ENCODE results near the gene TGDS. TPM values are rescaled to one million over a fixed set of nuclear protein-coding genes. Genes with fewer than 3 reads are reported as not detected.
"Not testable (repeated sequence)": the region's sequence is repeated elsewhere in the genome, so short reads cannot be mapped to it uniquely, and the experiment has no call there.

The TGDS gene, protein sequence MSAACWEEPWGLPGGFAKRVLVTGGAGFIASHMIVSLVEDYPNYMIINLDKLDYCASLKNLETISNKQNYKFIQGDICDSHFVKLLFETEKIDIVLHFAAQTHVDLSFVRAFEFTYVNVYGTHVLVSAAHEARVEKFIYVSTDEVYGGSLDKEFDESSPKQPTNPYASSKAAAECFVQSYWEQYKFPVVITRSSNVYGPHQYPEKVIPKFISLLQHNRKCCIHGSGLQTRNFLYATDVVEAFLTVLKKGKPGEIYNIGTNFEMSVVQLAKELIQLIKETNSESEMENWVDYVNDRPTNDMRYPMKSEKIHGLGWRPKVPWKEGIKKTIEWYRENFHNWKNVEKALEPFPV
- total RNA-seq: 1 to 10 TPM; 3.2 to 6.7 (median 5.3) TPM
- polyA plus RNA-seq: 1 to 10 TPM; 3.7 to 4.3 TPM
- long read RNA-seq, donor 1: 0 reads
- long read RNA-seq, donor 2, partial matches to known transcripts: 2 of 8 reads
- long read RNA-seq, donor 2, other reads (novel, unspliced or antisense): 3 of 8 reads
- long read RNA-seq, donor 3, partial matches to known transcripts: 0 of 2 reads
- long read RNA-seq, donor 3, other reads (novel, unspliced or antisense): 1 of 2 reads

DNA sequence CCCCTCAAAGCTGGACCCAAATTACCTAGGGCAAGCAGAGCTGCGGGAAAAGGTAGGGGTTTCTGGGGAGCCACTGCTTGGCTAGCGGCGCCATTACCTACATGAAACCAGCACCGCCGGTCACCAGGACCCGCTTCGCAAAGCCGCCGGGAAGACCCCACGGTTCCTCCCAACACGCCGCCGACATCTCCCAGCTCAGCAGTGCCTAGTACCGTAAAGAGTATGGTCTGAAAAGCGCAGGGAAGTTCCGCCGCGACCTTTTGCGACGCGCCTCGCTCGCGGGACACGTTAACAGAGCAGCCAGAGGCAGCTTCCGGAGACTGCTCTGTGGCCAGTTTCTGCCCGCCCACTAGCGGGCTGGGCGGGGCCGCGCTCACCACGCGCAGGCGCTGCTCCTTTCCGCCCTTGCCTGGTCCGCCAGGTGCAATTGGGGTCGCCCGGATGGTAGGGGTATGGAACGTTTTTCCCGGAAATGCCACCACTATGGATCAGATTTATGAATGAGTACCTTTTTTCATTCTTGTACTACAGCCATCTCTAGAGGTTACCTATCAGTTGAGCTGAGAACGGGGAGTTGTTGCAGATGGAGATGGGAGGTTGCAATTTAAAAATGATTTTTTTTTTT is at the start of gene TGDS:
TGDS (minus strand) TSS at position 203 of the 625 bp plus-strand sequence; CDS start at position 187, 16 bp downstream.
- WGBS, 4 donors: 0 to 1% (median 1%) methylated on average over 26 to 41 of the region's 41 CpGs
- H3K9me3 ChIP-seq: no peaks in the 10 kb centered on the region
- H3K27me3 ChIP-seq: no peaks in the 10 kb centered on the region
- peaks cover 0 to 28% (median 14%) of the 10 kb centered on the region in 12 donors for H3K4me1 ChIP-seq
- intact Hi-C loops (cut with DNase I): loop anchor here in 4 of 10 donors (2.0 to 5.0 kb wide), 2 partner anchors 47 to 49 kb away; no protein-coding TSS in a partner anchor
- TF ChIP-seq, protein P1, sequence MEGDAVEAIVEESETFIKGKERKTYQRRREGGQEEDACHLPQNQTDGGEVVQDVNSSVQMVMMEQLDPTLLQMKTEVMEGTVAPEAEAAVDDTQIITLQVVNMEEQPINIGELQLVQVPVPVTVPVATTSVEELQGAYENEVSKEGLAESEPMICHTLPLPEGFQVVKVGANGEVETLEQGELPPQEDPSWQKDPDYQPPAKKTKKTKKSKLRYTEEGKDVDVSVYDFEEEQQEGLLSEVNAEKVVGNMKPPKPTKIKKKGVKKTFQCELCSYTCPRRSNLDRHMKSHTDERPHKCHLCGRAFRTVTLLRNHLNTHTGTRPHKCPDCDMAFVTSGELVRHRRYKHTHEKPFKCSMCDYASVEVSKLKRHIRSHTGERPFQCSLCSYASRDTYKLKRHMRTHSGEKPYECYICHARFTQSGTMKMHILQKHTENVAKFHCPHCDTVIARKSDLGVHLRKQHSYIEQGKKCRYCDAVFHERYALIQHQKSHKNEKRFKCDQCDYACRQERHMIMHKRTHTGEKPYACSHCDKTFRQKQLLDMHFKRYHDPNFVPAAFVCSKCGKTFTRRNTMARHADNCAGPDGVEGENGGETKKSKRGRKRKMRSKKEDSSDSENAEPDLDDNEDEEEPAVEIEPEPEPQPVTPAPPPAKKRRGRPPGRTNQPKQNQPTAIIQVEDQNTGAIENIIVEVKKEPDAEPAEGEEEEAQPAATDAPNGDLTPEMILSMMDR (IDR thresholded peaks at IDR 0.05): peak in 7 of 12 donors; percentile 10 to 34 (median 16)
- TF ChIP-seq POLR2A (IDR thresholded peaks at IDR 0.05): peak; percentile 7 to 85
- H3K4me3 ChIP-seq: peak within 1 kb of the TSS; percentile 45 to 98 (median 81)
- peak within 1 kb of the TSS in 11 of 12 donors; percentile 45 to 90 (median 78) for H3K27ac ChIP-seq
- ATAC-seq (peak; percentile 97 to 100 (median 100)), DNase-seq (peak; percentile 91 to 95 (median 93))
- H3K36me3 ChIP-seq: peaks cover 0 to 28% (median 20%) of the 10 kb centered on the region in 9 donors

DNA sequence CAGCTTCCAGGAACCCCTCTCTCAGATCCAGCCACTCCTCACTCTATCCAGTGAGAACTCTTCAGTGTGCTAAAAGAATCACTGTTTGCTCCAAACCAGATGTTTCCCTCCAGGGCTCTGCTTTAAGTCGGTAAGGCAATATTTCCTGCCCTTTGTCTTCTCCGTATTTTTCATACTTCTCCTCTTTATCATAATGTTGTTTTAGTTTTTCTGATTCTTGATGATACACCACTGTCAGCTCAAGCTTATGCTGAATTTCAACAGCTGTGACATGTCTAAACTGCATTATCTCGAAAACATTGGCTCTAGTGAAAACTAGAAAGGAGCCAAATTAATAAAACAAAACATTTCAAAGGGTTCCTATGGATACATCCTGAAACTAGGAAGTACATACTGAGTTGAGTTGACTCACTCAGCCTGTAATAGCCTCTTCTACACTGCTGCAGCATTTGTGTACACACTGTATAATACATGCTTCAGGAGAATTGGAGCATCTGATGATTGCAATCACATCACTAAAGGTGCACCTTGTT is 45.5 kb upstream of the TGDS start:
- TF ChIP-seq, protein P1 (IDR thresholded peaks at IDR 0.05): no peak
- no peak for TF ChIP-seq POLR2A (IDR thresholded peaks at IDR 0.05)
- Histone ChIP-seq H3K27ac (no peak overlapping the region), H3K27me3 (no peaks in the 10 kb centered on the region), H3K36me3 (no peaks in the 10 kb centered on the region), H3K4me3 (no peak overlapping the region), H3K9me3 (peaks cover 0 to 10% (median 0%) of the 10 kb centered on the region in 12 donors), H3K4me1 (peaks cover 0 to 7% (median 0%) of the 10 kb centered on the region in 12 donors)
- 35 to 50% (median 37%) methylated on average over 3 of the region's 3 CpGs for WGBS, 4 donors
- no peak for DNase-seq
- intact Hi-C loops (cut with DNase I): no loop called here
- peak in 2 of 4 donors; percentile 20 to 31 for ATAC-seq

DNA sequence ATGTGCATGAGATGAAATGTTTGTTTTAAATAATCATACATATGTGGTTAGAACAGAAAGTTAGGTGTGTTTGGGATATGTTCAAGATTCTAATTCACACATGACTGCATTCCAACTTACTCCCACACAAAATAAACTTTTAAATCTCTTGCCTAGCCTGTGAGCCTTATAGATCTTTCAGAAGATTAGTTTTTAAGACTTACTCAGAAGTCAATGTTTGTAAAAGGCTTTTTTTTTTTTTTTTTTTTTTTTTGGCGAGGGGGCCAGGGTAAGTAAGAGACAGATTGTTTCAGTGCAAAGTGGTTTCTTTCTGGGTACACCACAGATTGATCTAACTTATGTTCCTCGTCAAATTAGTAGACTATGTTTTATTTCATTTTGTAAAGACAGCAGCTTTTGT is 44.8 kb upstream of the TGDS start:
- ATAC-seq (no peak), DNase-seq (no peak)
- H3K27me3 ChIP-seq: no peaks in the 10 kb centered on the region
- H3K4me1 ChIP-seq: peaks cover 0 to 7% (median 0%) of the 10 kb centered on the region in 12 donors
- TF ChIP-seq, protein P1 (IDR thresholded peaks at IDR 0.05): no peak
- no peak for TF ChIP-seq POLR2A (IDR thresholded peaks at IDR 0.05)
- H3K36me3 ChIP-seq: no peaks in the 10 kb centered on the region
- WGBS, 4 donors: 64 to 73% (median 71%) methylated on average over 2 of the region's 2 CpGs
- no peak overlapping the region for H3K27ac ChIP-seq
- no peak overlapping the region for H3K4me3 ChIP-seq
- H3K9me3 ChIP-seq: peaks cover 0 to 10% (median 0%) of the 10 kb centered on the region in 12 donors
- intact Hi-C loops (cut with DNase I): no loop called here

DNA sequence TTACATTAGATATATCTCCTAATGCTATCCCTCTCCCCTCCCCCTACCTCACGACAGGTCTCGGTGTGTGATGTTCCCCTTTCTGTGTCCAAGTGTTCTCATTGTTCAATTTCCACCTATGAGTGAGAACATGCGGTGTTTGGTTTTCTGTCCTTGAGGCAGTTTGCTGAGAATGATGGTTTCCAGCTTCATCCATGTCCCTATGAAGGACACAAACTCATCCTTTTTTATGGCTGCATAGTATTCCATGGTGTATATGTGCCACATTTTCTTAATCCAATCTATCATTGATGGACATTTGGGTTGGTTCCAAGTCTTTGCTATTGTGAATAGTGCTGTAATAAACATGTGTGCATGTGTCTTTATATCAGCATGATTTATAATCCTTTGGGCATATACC is 41.7 kb upstream of the TGDS start:
- H3K27ac ChIP-seq; DNase-seq; ATAC-seq; intact Hi-C loops (cut with DNase I); H3K4me1 ChIP-seq; H3K9me3 ChIP-seq; H3K27me3 ChIP-seq; H3K4me3 ChIP-seq; H3K36me3 ChIP-seq: not testable (repeated sequence)
- 92 to 98% (median 95%) methylated on average over 3 of the region's 3 CpGs for WGBS, 4 donors
